KMS-11 (cell line): Measurements from ENCODE around the gene RGS8.

Source experiments
- H2AFZ ChIP-seq: fragments of 200-600 bp; sonication (generic); 2 replicates; pipeline ENCODE4 v1.6.1; 2016; ENCODE audit warnings: antibody characterized with exemption, mixed run types, low read depth
- H3K27ac ChIP-seq: fragments of 200-600 bp; sonication (generic); 2 replicates; pipeline ENCODE4 v1.6.1; 2016; ENCODE audit warnings: mild to moderate bottlenecking, mixed run types
- H3K27me3 ChIP-seq: fragments of 200-600 bp; sonication (generic); 2 replicates; pipeline ENCODE4 v1.6.1; 2017; ENCODE audit warnings: mild to moderate bottlenecking, low read depth, mixed run types, moderate library complexity; ENCODE audit not compliant: insufficient read depth
- H3K36me3 ChIP-seq: fragments of 200-600 bp; sonication (generic); 2 replicates; pipeline ENCODE4 v1.6.1; 2017; ENCODE audit warnings: mild to moderate bottlenecking, mixed run types; ENCODE audit not compliant: insufficient read depth
- H3K4me1 ChIP-seq: fragments of 200-600 bp; sonication (generic); 2 replicates; pipeline ENCODE4 v1.6.1; 2016; ENCODE audit warnings: mild to moderate bottlenecking, low read depth, mixed run types; ENCODE audit not compliant: poor library complexity, severe bottlenecking
- H3K4me2 ChIP-seq: fragments of 200-600 bp; sonication (generic); 2 replicates; pipeline ENCODE4 v1.7.0; 2016; ENCODE audit warnings: mild to moderate bottlenecking, mixed run types
- H3K4me3 ChIP-seq: fragments of 200-600 bp; sonication (generic); IDR thresholded peaks from 2 replicates; pipeline ENCODE4 v1.6.1; 2017; ENCODE audit warnings: low read depth, low read length, mixed read lengths; ENCODE audit not compliant: insufficient read depth
- H3K79me2 ChIP-seq: fragments of 200-600 bp; sonication (generic); 2 replicates; pipeline ENCODE4 v1.6.1; 2016; ENCODE audit warnings: low read depth, mixed run types; ENCODE audit not compliant: insufficient read depth
- H3K9ac ChIP-seq: fragments of 200-600 bp; sonication (generic); 2 replicates; pipeline ENCODE4 v1.6.1; 2016; ENCODE audit warnings: mild to moderate bottlenecking, mixed run types
- H4K20me1 ChIP-seq: fragments of 200-600 bp; sonication (generic); 2 replicates; pipeline ENCODE4 v1.6.1; 2016; ENCODE audit warnings: mild to moderate bottlenecking, mixed run types; ENCODE audit not compliant: insufficient read depth
- CTCF ChIP-seq: fragments of 200-600 bp; sonication (generic); conservative IDR thresholded peaks from 2 replicates; pipeline ENCODE4 v1.6.1; 2017; ENCODE audit warnings: low read depth, mild to moderate bottlenecking, antibody characterized with exemption, low read length, moderate library complexity, mixed read lengths

The RGS8 gene

GRCh38 chr1:182671750-182672486, 12.5 kb downstream of the RGS8 start:
- no peak overlapping the region for H2AFZ ChIP-seq
- no peaks in the 10 kb centered on the region for H3K36me3 ChIP-seq
- H4K20me1 ChIP-seq = no peaks in the 10 kb centered on the region
- H3K27ac ChIP-seq = no peak overlapping the region
- H3K4me2 ChIP-seq = no peak overlapping the region
- H3K79me2 ChIP-seq = no peaks in the 10 kb centered on the region
- no peak for TF ChIP-seq CTCF
- H3K4me1 ChIP-seq = peaks cover 5% of the 10 kb centered on the region
- no peaks in the 10 kb centered on the region for H3K27me3 ChIP-seq
- no peak overlapping the region for H3K4me3 ChIP-seq
- H3K9ac ChIP-seq = no peak overlapping the region

- Histone ChIP-seq H4K20me1 (no peaks in the 10 kb centered on the region), H3K4me2 (no peak overlapping the region), H3K79me2 (no peaks in the 10 kb centered on the region), H3K4me1 (peaks cover 5% of the 10 kb centered on the region), H3K9ac (no peak overlapping the region), H3K4me3 (no peak overlapping the region), H3K36me3 (no peaks in the 10 kb centered on the region), H2AFZ (no peak overlapping the region), H3K27me3 (no peaks in the 10 kb centered on the region), H3K27ac (no peak overlapping the region)
- no peak for TF ChIP-seq CTCF
Observed at GRCh38 chr1:182670032-182670749, 14.2 kb downstream of the RGS8 start.

- Histone ChIP-seq H4K20me1 (no peaks in the 10 kb centered on the region), H3K4me2 (no peak overlapping the region), H3K4me3 (no peak overlapping the region), H2AFZ (no peak overlapping the region), H3K27ac (no peak overlapping the region), H3K79me2 (no peaks in the 10 kb centered on the region), H3K9ac (no peak overlapping the region), H3K4me1 (peaks cover 5% of the 10 kb centered on the region), H3K36me3 (no peaks in the 10 kb centered on the region), H3K27me3 (no peaks in the 10 kb centered on the region)
- TF ChIP-seq CTCF = no peak
Observed at GRCh38 chr1:182669266-182669665, 15.1 kb downstream of the RGS8 start.

- H3K4me2 ChIP-seq = no peak overlapping the region
- H4K20me1 ChIP-seq = no peaks in the 10 kb centered on the region
- H3K4me1 ChIP-seq = peaks cover 5% of the 10 kb centered on the region
- no peaks in the 10 kb centered on the region for H3K27me3 ChIP-seq
- H3K9ac ChIP-seq = no peak overlapping the region
- no peaks in the 10 kb centered on the region for H3K79me2 ChIP-seq
- H3K27ac ChIP-seq = no peak overlapping the region
- no peak for TF ChIP-seq CTCF
- no peak overlapping the region for H2AFZ ChIP-seq
- no peak overlapping the region for H3K4me3 ChIP-seq
- no peaks in the 10 kb centered on the region for H3K36me3 ChIP-seq
Observed at GRCh38 chr1:182668521-182669054, 15.8 kb downstream of the RGS8 start.
